ENCODE results near the gene VEGFB.

The VEGFB gene

DNA sequence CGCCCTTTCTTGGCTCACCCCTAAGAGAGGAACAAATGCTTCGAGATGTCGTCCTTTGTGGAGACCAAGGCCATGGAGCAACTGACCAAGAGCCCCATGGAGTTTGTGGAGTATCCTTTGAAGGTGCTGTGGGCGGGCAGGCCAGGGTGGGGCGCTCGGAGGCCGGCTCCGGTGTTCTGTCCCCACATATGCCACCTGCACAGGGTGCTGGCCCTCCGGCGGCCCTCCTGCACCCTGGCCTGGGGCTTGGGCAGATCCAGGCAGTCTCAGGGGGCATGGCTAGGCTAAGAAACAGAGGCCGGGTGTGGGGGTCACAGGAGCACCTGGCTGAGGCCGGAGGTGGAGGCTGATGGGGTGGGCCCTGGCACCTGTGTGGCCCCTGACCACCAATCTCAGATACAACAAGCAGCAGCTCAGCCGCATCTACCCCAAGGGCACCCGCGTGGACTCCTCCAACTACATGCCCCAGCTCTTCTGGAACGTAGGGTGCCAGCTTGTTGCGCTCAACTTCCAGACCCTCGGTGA is 27.2 kb downstream of the VEGFB start:
- DNase-seq (ENCODE audit: low read depth in 2 of 2) = no peak

DNA sequence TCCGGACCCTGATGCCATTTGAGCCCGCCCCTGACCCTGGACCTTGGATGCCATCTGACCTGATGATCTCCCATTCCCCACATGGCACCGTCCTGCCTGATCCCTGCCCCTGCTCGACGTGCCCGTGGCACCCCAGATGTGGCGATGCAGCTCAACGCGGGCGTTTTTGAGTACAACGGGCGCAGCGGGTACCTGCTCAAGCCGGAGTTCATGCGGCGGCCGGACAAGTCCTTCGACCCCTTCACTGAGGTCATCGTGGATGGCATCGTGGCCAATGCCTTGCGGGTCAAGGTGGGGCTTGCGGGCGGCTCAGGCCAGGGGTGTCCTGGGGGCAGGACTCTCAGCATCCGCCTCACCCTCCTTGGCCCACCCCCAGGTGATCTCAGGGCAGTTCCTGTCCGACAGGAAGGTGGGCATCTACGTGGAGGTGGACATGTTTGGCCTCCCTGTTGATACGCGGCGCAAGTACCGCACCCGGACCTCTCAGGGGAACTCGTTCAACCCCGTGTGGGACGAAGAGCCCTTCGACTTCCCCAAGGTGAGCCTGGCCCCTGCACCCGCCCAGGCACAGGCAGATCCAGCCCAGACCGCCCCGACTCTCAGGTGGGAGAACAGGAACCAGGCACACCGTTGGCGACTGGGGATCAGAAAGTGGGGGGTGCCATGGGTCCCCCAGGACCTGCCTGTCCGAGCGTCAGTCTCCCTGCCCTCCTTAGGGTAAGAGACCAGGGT is 28.1 kb downstream of the VEGFB start:
- no peak for DNase-seq (ENCODE audit: low read depth in 2 of 2)

DNA sequence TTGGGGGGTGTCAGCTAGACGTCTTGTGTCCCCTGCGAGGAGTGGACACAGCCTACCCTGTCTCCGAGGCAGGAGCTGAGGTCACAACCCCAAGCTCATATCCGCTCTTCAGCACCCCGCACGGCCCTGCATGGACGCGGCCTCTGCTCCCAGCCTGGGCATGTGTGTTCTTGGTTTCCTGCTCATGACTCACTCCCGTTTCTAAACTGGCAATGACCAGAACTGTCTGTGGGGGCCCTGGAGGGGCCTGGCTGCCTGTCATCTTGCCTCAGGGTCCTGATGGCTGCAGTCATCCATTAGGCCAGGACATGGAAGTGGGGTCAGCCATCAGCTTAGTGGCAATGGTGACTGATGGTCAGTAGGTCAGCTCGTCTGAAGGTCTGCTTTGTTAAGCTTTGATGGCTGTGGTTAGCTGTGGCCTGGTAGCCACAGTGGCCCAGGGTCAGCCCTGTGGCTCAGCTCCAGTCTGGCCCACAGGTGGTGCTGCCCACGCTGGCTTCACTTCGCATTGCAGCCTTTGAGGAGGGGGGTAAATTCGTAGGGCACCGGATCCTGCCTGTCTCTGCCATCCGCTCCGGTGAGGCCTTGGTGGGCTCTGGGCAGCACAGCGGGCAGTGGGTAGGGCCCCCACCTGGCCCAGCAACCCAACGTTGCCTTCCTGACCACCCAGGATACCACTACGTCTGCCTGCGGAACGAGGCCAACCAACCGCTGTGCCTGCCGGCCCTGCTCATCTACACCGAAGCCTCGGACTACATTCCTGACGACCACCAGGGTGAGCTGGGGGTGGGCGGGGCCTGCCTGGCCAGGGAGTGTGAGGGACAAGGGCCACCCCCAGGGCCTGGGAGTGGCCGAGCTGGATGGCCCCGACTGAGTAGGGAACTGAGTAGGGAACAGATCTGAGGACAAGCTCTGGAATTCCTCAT is 28.9 kb downstream of the VEGFB start:
- no peak for DNase-seq (ENCODE audit: low read depth in 2 of 2)

DNA sequence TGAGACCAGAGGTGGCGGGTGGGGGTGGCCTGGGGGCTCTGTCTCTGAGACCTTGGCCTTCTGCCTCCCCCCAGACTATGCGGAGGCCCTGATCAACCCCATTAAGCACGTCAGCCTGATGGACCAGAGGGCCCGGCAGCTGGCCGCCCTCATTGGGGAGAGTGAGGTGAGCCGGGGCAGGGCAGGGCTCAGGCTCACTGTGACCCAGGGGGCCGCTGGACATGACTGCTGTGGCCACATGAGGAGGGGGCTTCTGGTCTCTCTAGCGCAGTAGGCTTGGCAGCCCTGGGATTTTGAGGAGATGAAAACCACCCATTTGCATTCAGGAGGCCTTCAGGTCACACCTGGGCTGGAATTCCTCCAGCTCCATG is 29.5 kb downstream of the VEGFB start:
- no peak for DNase-seq (ENCODE audit: low read depth in 2 of 2)

GRCh38 chr11:64264371-64264852 is 30.0 kb downstream of the VEGFB start:
- DNase-seq (ENCODE audit: low read depth in 2 of 2) = no peak

DNA sequence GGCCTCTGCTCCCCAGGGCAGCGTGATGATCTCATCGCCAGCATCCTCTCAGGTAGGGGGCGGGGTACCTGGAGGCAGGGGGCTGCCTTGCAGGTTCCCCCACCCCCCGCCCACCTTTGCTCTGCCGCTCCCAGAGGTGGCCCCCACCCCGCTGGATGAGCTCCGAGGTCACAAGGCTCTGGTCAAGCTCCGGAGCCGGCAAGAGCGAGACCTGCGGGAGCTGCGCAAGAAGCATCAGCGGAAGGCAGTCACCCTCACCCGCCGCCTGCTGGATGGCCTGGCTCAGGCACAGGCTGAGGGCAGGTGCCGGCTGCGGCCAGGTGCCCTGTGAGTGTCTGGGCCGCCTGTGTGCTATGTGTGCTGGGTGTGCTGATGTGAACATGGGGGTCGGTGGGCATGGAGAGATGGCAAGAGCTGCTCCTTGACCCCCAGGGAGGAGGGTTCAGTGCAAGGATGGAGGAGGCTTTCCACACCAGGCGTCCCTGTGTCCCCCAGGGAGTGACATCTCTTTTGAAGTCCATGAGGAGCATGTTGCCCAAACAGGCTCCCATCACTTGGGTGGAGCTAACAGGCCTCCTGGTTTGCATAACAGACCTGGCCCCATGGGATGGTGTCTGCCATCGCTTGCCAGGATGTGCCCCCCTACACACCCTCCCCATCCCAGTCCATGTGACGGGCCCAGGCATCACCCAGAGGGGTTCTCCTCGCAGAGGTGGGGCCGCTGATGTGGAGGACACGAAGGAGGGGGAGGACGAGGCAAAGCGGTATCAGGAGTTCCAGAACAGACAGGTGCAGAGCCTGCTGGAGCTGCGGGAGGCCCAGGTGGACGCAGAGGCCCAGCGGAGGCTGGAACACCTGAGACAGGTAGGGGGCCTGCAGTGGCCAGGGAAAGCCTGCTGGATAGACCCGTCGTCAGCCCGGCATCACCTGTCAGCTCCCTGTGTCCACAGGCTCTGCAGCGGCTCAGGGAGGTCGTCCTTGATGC is 31.1 kb downstream of the VEGFB start:
- DNase-seq (ENCODE audit: low read depth in 2 of 2) = no peak

GRCh38 chr11:64266339-64266738 is 32.0 kb downstream of the VEGFB start:
- DNase-seq (ENCODE audit: low read depth in 2 of 2) = no peak

- DNase-seq (ENCODE audit: low read depth in 2 of 2) = no peak
These were observed 33.0 kb downstream of the VEGFB start for GRCh38 chr11:64267207-64267945.

DNA sequence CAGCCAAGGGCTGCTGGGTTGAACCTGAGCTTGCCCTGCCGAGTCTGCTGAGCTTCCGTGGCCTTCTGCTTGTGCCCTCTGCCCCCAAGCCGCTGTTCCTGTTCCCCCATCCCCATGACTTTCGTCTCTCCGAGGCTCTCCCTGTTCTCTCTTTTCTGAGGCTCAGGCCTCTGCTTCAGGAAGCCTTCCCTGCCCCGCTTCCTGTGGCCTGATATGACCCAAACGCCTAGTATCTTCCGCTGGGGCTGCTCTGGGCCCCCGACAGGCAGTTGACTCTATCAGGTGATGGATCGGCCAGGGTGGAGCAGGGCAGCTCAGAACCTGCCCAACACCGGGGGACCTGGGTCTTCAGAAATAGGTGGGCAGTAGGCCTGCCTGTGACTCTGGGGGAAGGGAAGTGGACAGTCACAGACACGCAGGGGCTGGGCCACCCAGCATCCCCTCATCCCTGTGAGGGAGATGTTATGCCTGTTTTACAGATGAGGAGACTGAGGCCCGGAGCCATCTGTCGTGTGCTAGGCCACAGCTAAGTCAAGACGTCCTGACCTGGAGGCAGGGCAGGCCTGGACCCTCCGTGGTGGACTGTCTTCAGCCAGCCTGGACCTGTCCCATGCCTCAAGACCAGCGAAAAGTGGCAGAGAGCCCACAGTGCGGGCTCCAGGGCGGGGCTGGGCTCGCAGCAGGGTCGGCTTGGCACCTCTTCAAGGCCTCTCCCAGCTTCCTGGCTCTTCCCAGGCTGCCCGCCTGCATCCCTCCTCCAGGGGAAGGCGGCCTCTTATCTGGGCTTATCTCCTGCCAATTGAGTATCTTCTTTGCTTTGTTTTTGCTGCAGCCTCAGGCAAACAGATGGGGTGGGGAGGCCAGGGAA is 33.9 kb downstream of the VEGFB start:
- DNase-seq (ENCODE audit: low read depth in 2 of 2) = no peak

- peak in 1 of 2 donors; percentile 38 for DNase-seq (ENCODE audit: low read depth in 2 of 2)
These were observed 34.6 kb downstream of the VEGFB start for GRCh38 chr11:64268893-64269539.

- DNase-seq (ENCODE audit: low read depth in 2 of 2) = peak; percentile 96
These were observed 35.3 kb downstream of the VEGFB start for GRCh38 chr11:64269540-64270220.

GRCh38 chr11:64275031-64275800 is 40.8 kb downstream of the VEGFB start:
- DNase-seq (ENCODE audit: low read depth in 2 of 2) = no peak

DNA sequence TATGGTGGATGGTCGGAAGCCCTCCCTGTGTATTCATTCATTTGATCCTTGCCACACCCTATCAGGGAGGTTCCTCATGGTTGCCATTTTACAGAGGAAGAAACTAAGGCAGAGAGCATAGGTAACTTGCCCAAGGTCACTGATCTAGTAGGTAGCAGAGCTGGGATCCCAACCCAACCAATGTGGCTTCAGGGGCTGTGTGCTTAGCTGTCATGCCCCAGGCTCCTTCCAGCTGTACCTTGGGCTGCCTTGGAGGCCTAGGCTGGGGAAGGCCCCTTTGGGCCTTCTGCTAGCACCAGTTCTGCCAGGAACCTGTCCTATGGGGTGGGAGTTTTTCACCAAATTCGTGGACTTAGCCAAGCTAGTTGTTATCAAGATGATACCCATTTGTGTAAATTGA is 41.5 kb downstream of the VEGFB start:
- DNase-seq (ENCODE audit: low read depth in 2 of 2) = no peak

DNA sequence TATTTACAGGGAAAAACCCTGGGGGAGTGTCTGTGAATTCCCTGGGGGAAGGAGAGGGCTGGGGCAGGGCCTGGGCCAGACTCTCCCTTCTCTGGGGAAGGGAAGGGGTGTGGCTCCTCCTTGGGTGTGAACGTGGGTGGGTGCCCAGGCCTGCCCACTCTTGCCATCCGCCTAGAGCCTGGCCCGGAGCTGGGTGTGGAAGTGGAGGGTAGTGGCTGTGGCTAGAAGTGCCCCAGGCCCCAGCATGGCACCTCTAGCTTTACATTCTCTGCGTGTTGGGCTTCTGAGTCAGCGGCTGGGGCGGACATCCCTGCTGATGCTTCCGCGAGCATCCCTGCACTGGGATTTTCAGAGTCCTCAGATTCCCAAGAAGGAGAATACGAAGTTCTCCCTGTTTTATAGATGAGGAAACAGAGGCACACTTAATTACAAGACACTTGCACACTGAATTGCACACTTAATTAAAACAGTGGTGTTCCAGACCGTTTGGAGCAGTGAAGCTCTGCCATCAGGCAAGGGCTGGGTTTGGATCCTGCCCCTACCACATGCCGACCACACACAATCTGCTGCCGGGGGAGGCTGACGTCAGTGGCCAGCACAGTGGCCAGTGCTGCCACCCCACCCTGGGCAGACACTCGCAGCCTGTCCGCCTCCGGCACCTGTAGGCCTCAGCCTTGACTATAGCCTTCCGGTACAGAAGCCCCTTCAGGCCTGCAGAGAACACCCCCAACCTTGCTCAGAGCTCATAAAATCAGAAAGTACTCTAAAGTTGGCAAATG is 42.5 kb downstream of the VEGFB start:
- DNase-seq (ENCODE audit: low read depth in 2 of 2) = no peak

GRCh38 chr11:64278576-64279190 is 44.3 kb downstream of the VEGFB start:
- no peak for DNase-seq (ENCODE audit: low read depth in 2 of 2)

GRCh38 chr11:64281957-64282770 is 47.8 kb downstream of the VEGFB start:
- no peak for DNase-seq (ENCODE audit: low read depth in 2 of 2)

Data from stimulated activated CD8-positive, alpha-beta memory T cell treated with anti-CD3 and anti-CD28 coated beads, Interleukin-7, amount 100 ng/mL, for 4 hours (primary cell).